ENCODE data around the gene TJP3.
A peak's percentile ranks its signal among the peaks of the same experiment; 100 is the strongest.

Gene TJP3

GRCh38 chr19:3730457-3730958 is 22.3 kb downstream of the TJP3 start:
- H3K36me3 ChIP-seq (replicated peaks; ENCODE audit: insufficient read depth, low read length), result no peaks in the 10 kb centered on the region
- H3K4me2 ChIP-seq (ENCODE audit: low read depth, low read length), result no peak overlapping the region
- H3K27me3 ChIP-seq (replicated peaks; ENCODE audit: insufficient read depth, low read length), result peaks cover 61% of the 10 kb centered on the region

GRCh38 chr19:3732108-3732507 is 23.9 kb downstream of the TJP3 start:
- Histone ChIP-seq H3K4me3 (ENCODE audit: low read length) (no peak overlapping the region), H3K4me1 (ENCODE audit: low read length) (no peaks in the 10 kb centered on the region), H2AFZ (ENCODE audit: low read length) (no peak overlapping the region), H3K9me3 (replicated peaks; ENCODE audit: insufficient read depth, low read length) (no peaks in the 10 kb centered on the region), H3K9ac (ENCODE audit: low read length) (no peak overlapping the region), H3K79me2 (ENCODE audit: low read length) (no peaks in the 10 kb centered on the region), H4K20me1 (ENCODE audit: insufficient read depth, low read length) (no peaks in the 10 kb centered on the region), H3K4me2 (ENCODE audit: low read depth, low read length) (no peak overlapping the region), H3K27ac (ENCODE audit: low read length) (no peak overlapping the region), H3F3A (ENCODE audit: insufficient read depth, low read length) (no peaks in the 10 kb centered on the region), H3K27me3 (replicated peaks; ENCODE audit: insufficient read depth, low read length) (peaks cover 73% of the 10 kb centered on the region), H3K9me2 (replicated peaks; ENCODE audit: insufficient read depth, low read length) (no peaks in the 10 kb centered on the region), H3K36me3 (replicated peaks; ENCODE audit: insufficient read depth, low read length) (no peaks in the 10 kb centered on the region)
- no peak for DNase-seq
- TF ChIP-seq EZH2 (optimal IDR thresholded peaks at IDR 0.05; ENCODE audit: low read depth, low read length), result no peak
- TF ChIP-seq, protein P1, sequence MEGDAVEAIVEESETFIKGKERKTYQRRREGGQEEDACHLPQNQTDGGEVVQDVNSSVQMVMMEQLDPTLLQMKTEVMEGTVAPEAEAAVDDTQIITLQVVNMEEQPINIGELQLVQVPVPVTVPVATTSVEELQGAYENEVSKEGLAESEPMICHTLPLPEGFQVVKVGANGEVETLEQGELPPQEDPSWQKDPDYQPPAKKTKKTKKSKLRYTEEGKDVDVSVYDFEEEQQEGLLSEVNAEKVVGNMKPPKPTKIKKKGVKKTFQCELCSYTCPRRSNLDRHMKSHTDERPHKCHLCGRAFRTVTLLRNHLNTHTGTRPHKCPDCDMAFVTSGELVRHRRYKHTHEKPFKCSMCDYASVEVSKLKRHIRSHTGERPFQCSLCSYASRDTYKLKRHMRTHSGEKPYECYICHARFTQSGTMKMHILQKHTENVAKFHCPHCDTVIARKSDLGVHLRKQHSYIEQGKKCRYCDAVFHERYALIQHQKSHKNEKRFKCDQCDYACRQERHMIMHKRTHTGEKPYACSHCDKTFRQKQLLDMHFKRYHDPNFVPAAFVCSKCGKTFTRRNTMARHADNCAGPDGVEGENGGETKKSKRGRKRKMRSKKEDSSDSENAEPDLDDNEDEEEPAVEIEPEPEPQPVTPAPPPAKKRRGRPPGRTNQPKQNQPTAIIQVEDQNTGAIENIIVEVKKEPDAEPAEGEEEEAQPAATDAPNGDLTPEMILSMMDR (IDR thresholded peaks at IDR 0.05; ENCODE audit: low read length), result no peak
- no peak for TF ChIP-seq EZH2phosphoT487 (IDR thresholded peaks at IDR 0.05; ENCODE audit: low read length)

More at GRCh38 chr19:3730457-3730958, 22.3 kb downstream of the TJP3 start:
- no peaks in the 10 kb centered on the region for H3K4me1 ChIP-seq (ENCODE audit: low read length)
- no peaks in the 10 kb centered on the region for H4K20me1 ChIP-seq (ENCODE audit: insufficient read depth, low read length)
- no peaks in the 10 kb centered on the region for H3K9me2 ChIP-seq (replicated peaks; ENCODE audit: insufficient read depth, low read length)
- DNase-seq, result no peak
- no peak overlapping the region for H2AFZ ChIP-seq (ENCODE audit: low read length)
- no peaks in the 10 kb centered on the region for H3F3A ChIP-seq (ENCODE audit: insufficient read depth, low read length)
- no peaks in the 10 kb centered on the region for H3K79me2 ChIP-seq (ENCODE audit: low read length)
- no peak overlapping the region for H3K4me3 ChIP-seq (ENCODE audit: low read length)
- no peak overlapping the region for H3K9ac ChIP-seq (ENCODE audit: low read length)
- H3K27ac ChIP-seq (ENCODE audit: low read length), result no peak overlapping the region
- TF ChIP-seq EZH2phosphoT487 (IDR thresholded peaks at IDR 0.05; ENCODE audit: low read length) (no peak), EZH2 (optimal IDR thresholded peaks at IDR 0.05; ENCODE audit: low read depth, low read length) (no peak)
- TF ChIP-seq, protein P1 (IDR thresholded peaks at IDR 0.05; ENCODE audit: low read length), result no peak
- no peaks in the 10 kb centered on the region for H3K9me3 ChIP-seq (replicated peaks; ENCODE audit: insufficient read depth, low read length)

DNA sequence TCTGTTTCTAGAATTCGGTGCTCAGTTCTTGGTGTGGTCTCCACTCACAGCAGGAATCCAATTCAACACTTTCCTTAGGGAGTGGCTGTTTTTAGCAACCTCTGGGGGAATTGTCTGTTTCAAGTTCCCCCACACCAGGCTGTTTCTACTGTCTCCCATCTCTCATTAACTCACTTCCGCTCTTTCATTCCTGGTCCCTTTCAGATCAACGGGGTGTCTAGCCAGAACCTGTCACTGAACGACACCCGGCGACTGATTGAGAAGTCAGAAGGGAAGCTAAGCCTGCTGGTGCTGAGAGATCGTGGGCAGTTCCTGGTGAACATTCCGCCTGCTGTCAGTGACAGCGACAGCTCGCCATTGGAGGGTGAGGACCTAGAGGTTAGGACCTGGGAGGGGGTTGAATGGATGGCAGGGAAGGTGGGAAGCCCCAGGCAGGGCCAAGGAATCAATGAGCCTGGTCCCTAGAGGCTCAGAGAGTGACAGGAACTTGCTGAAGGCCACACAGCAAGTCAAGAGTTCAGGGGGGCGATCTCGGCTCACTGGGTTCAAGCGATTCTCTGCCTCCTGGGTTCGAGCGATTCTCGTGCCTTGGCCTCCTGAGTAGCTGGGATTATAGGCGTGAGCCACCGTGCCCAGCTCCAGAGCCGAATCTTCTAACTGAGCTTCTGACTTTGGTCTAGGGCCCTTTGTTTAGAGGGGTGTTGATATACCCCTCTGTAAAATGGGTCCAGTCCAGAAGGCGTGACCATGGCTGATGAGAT is 25.5 kb downstream of the TJP3 start:
- Histone ChIP-seq H3K9me3 (replicated peaks; ENCODE audit: insufficient read depth, low read length) (no peaks in the 10 kb centered on the region), H3K4me1 (ENCODE audit: low read length) (no peaks in the 10 kb centered on the region), H3K27ac (ENCODE audit: low read length) (no peak overlapping the region), H4K20me1 (ENCODE audit: insufficient read depth, low read length) (no peaks in the 10 kb centered on the region), H3K4me2 (ENCODE audit: low read depth, low read length) (no peak overlapping the region), H3K9ac (ENCODE audit: low read length) (no peak overlapping the region), H3K36me3 (replicated peaks; ENCODE audit: insufficient read depth, low read length) (no peaks in the 10 kb centered on the region), H3K9me2 (replicated peaks; ENCODE audit: insufficient read depth, low read length) (no peaks in the 10 kb centered on the region), H3F3A (ENCODE audit: insufficient read depth, low read length) (no peaks in the 10 kb centered on the region), H3K27me3 (replicated peaks; ENCODE audit: insufficient read depth, low read length) (peaks cover 89% of the 10 kb centered on the region), H2AFZ (ENCODE audit: low read length) (no peak overlapping the region), H3K79me2 (ENCODE audit: low read length) (no peaks in the 10 kb centered on the region), H3K4me3 (ENCODE audit: low read length) (no peak overlapping the region)
- DNase-seq, result no peak
- TF ChIP-seq EZH2 (optimal IDR thresholded peaks at IDR 0.05; ENCODE audit: low read depth, low read length) (no peak), EZH2phosphoT487 (IDR thresholded peaks at IDR 0.05; ENCODE audit: low read length) (0 out of 2 replicates have a peak, but pooled peaks have one; percentile 8)

DNA sequence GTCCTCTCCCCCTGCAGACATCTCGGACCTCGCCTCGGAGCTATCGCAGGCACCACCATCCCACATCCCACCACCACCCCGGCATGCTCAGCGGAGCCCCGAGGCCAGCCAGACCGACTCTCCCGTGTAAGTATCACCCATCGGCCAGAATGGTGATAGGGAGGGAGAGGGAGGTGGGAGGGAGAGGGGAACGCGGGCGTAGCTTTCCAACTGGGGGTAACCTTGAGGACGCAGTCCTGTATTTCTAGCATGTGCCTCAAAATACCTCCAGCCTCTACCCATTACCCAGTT is 26.1 kb downstream of the TJP3 start:
- Histone ChIP-seq H4K20me1 (ENCODE audit: insufficient read depth, low read length) (no peaks in the 10 kb centered on the region), H3K27ac (ENCODE audit: low read length) (no peak overlapping the region), H3K9me2 (replicated peaks; ENCODE audit: insufficient read depth, low read length) (no peaks in the 10 kb centered on the region), H3K36me3 (replicated peaks; ENCODE audit: insufficient read depth, low read length) (no peaks in the 10 kb centered on the region), H3K79me2 (ENCODE audit: low read length) (no peaks in the 10 kb centered on the region), H3K27me3 (replicated peaks; ENCODE audit: insufficient read depth, low read length) (peaks cover 94% of the 10 kb centered on the region), H2AFZ (ENCODE audit: low read length) (no peak overlapping the region), H3K9ac (ENCODE audit: low read length) (no peak overlapping the region), H3F3A (ENCODE audit: insufficient read depth, low read length) (no peaks in the 10 kb centered on the region), H3K4me3 (ENCODE audit: low read length) (no peak overlapping the region), H3K4me1 (ENCODE audit: low read length) (no peaks in the 10 kb centered on the region), H3K4me2 (ENCODE audit: low read depth, low read length) (no peak overlapping the region), H3K9me3 (replicated peaks; ENCODE audit: insufficient read depth, low read length) (no peaks in the 10 kb centered on the region)
- DNase-seq, result no peak
- peak; percentile 60 for TF ChIP-seq EZH2 (optimal IDR thresholded peaks at IDR 0.05; ENCODE audit: low read depth, low read length)
- TF ChIP-seq EZH2phosphoT487 (IDR thresholded peaks at IDR 0.05; ENCODE audit: low read length), result no peak
